NOMO-1 treated with DMSO at 0.1 percent for 48 hours (cell line): Measurements from ENCODE around the gene AKR1E2.

ENCODE experiments used
- DNase-seq: peaks from one replicate; lab custom pipeline; 2025; ENCODE audit not compliant: unreplicated experiment; lab: John Stamatoyannopoulos, UW

AKR1E2 gene

GRCh38 chr10:4813023-4813422 is 13.0 kb upstream of the AKR1E2 start:
- DNase-seq, result no peak

- no peak for DNase-seq
These were observed 12.5 kb upstream of the AKR1E2 start for GRCh38 chr10:4813496-4813895.

GRCh38 chr10:4815646-4816180 is 10.3 kb upstream of the AKR1E2 start:
- peak; percentile 36 for DNase-seq

GRCh38 chr10:4816966-4817365 is 9.0 kb upstream of the AKR1E2 start:
- DNase-seq, result no peak

GRCh38 chr10:4819067-4819466 is 6.9 kb upstream of the AKR1E2 start:
- no peak for DNase-seq

GRCh38 chr10:4819707-4820106 is 6.3 kb upstream of the AKR1E2 start:
- peak; percentile 4 for DNase-seq

GRCh38 chr10:4820804-4821401 is 5.1 kb upstream of the AKR1E2 start:
- DNase-seq, result peak; percentile 74

- no peak for DNase-seq
These were observed 3.8 kb upstream of the AKR1E2 start for GRCh38 chr10:4822208-4822607.

GRCh38 chr10:4824791-4825310 is 1.2 kb upstream of the AKR1E2 start:
- no peak for DNase-seq

- no peak for DNase-seq
These were observed 545 bp upstream of the AKR1E2 start for GRCh38 chr10:4825456-4825867.

- DNase-seq, result no peak
These were observed 851 bp downstream of the AKR1E2 start for GRCh38 chr10:4826792-4827324.

- no peak for DNase-seq
These were observed 2.0 kb downstream of the AKR1E2 start for GRCh38 chr10:4828005-4828404.

- no peak for DNase-seq
These were observed 4.5 kb downstream of the AKR1E2 start for GRCh38 chr10:4830551-4830950.

GRCh38 chr10:4831091-4831490 is 5.1 kb downstream of the AKR1E2 start:
- DNase-seq, result no peak

- DNase-seq, result no peak
These were observed 7.3 kb downstream of the AKR1E2 start for GRCh38 chr10:4833286-4833685.

- no peak for DNase-seq
These were observed 8.9 kb downstream of the AKR1E2 start for GRCh38 chr10:4834898-4835405.

- no peak for DNase-seq
These were observed 9.5 kb downstream of the AKR1E2 start for GRCh38 chr10:4835494-4835918.

GRCh38 chr10:4836416-4836969 is 10.5 kb downstream of the AKR1E2 start:
- DNase-seq, result no peak

GRCh38 chr10:4837551-4837950 is 11.5 kb downstream of the AKR1E2 start:
- no peak for DNase-seq

GRCh38 chr10:4838743-4839142 is 12.7 kb downstream of the AKR1E2 start:
- no peak for DNase-seq

GRCh38 chr10:4839353-4839752 is 13.3 kb downstream of the AKR1E2 start:
- no peak for DNase-seq

- DNase-seq, result no peak
These were observed 14.1 kb downstream of the AKR1E2 start for GRCh38 chr10:4840151-4840550.
